Left lobe of liver (tissue), 2 donors: ENCODE data around the gene CENPM. TPM values are rescaled to one million over a fixed set of nuclear protein-coding genes. Genes with fewer than 3 reads are reported as not detected.

Source experiments
- ATAC-seq: fragments of 200-7000 bp; cut with Tn5 transposase; one replicate; pipeline ENCODE4 v1.9.1; 2020; ENCODE audit warnings: mild to moderate bottlenecking, moderate library complexity
- DNase-seq: peaks from one replicate; pipeline ENCODE4 v3.0.0-alpha.2; 2020; ENCODE audit warnings: low spot score
- total RNA-seq: library from RNA; stranded (reverse); gene quantifications from one replicate; pipeline ENCODE4 v1.2.1, GENCODE V29; 2021
- donor health status: DM: no; HTN: no; CAD: no; lungs with moderate emphysema.
- donor health status: DM: no; HTN: yes; CAD: no.

Gene CENPM
- total RNA-seq, 1 donor from 2014 or later, result not detected

DNA sequence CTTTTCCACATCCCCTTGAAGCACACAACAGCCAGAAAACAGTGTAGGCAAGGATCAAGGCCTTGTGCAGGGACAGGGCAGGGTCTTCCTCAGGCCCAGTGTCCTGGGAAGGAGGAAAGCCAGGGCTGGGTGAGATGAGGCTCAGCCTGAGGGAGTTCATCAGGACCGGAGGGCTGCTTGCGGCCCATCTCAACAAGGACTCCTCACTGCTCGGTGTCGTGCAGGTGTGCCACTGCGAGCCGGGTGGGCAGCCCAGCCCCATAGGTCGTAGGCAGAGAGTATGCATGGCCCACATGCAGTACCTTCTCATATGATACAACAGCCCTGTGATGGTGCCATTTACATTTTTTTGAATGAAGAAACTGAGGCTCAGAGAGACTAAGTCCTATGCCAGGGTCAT is 44.9 kb downstream of the CENPM start:
- no peak for ATAC-seq
- no peak for DNase-seq

DNA sequence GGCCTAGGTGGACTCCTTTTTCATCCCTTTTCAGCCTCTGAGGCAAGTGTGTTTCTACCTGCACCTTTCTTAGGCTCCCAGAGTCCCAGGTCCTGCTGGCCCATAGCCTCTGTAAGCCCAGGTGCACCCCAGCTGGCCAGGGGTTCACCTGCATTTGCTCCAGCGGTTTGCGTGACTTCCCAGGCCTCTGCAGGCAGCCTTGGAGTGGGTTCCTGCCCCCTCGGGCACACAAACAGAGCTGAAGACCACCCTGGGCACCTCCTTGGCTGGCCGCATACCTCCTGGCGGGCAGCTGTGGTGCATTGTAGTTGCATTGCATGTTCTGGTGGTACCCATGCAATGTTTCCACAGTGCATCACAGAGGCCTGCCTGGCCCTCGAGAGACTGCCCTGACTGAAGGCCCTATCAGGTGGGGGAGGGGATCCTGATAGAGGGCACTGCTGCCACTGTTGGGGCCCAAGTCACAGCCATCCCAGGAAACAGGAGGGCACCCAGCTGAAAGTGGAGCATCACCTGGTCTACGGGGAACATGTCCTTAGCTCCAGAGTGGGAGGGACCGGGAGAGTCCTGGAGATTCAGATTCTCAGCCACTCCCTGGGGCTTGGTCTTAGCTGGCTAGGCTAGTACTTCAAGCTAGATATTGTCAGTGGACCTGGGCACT is 46.2 kb downstream of the CENPM start:
- DNase-seq (no peak), ATAC-seq (no peak)

DNA sequence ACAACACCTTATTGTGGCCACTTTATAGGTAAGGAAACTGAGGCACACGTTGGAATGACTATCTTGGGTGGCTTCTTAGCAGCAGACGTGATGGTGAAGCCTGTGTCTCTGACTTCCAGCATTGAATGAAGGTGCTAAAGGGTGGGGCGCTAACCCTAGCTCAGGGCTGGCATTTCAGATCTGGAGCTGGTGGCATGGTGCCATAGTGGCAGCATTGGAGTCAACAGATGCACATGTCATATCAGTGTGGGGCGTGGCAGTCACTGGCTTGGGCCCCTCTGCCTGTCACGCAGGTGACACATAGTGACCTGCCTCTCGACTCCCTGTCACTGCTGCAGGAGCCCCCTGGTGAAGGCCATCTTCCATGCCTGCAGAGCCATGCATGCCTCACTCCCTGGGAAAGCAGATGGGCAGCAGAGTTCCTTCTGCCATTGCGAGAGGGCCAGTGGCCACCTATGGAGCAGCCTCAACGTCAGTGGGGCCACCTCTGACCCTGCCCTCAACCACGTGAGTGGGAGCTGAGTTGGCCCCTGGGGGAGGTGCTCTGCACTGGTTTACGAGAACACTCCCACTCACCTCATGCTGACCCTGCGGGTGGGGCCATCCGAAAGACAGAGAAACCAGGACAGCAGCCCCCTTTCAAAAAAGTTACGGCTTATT is 46.8 kb downstream of the CENPM start:
- ATAC-seq, result no peak
- DNase-seq, result no peak

DNA sequence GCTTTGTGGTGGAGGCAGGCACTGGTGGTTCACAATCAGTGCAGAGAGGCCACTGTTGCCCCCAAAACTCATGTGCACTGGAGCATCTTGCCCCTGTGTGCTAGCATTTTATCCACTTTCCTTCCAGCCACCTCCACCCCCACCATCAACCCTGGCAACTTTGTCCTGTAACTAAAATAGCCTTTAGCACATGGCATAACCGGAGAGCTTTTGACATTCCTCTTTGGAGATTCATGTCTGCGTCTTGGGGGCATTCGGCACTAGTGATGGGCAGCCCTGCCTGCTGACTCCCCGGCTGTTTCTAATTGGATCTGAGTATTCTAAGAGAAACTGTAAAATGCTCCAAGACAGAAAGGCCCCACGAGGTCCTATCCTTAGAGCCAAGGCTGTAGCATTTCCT is 47.8 kb downstream of the CENPM start:
- DNase-seq (no peak), ATAC-seq (no peak)

DNA sequence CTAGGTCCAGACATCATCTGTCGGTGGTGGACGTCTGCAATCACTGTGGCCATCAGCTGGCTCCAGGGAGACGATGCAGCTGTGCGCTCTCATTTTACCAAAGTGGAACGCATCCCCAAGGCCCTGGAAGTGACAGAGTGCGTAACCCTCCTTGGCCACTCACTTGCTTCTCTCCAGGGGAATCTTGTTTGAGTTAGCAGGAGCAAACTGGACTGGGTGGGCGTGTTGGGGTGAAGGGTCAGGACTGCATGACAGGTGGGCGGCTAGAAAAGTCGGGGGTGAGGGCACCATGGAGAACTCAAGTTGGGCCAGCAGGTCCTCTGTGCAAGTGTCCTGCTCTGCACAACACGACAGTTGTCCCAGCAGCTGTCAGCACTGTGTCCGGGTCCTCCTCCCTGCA is 48.3 kb downstream of the CENPM start:
- ATAC-seq (no peak), DNase-seq (no peak)

DNA sequence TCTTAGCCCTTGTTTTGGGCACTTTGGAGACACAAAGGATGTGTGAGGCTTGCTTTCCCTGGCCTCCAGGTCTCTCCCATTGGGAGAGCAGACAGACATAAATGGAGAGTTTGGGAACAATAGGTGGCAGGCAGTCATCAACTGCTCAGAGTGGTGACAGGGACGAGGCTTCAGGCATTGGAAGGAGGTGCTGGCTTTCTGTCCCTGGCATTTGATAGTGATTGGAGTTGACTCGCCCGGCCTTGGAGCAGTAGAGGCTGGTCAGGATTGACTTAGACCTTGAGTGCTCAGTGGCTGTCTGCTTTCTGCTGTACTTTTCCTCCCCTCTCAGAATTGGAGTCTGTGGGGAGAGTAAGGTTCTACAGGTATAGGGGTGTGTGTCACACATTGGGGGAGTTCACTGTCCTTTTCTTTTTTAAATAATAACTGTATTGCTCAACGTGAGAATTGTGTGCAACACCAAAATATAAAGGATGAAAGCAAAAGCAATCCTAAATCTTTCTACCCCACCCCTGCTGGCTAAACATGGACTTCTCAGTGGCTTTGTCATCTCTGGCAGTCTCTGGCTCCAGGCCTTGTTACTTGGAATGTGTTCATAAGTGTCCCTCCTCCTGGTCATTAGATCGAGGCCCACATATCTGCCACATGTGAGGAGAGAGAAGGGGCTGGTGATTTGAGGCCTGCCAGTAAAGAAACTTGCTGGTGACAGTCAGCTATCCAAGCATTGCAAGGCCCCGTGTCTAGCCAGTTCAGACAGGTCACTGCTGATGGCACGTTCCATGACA is 53.2 kb downstream of the CENPM start:
- ATAC-seq (peak; percentile 6), DNase-seq (no peak)

DNA sequence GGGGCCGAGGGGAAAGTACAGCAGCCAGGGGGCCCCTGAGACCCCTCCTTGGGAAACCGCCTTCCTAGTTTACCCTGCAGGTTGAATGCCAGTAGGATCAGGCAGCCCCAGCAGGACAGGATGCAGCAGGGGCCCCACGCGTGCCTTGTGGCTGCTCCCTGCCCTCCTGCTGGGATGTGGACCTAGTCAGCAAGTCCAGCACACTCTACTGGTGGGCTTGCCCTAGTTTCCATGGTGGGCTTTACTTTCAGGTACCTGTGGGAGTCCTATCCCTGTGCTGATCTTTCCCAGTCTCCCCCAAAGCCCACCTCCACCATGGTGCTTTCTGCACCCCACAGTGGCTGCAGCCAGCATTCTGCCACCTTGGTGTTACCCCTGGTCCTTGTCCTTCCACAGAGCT is 54.2 kb downstream of the CENPM start:
- ATAC-seq (no peak), DNase-seq (no peak)

DNA sequence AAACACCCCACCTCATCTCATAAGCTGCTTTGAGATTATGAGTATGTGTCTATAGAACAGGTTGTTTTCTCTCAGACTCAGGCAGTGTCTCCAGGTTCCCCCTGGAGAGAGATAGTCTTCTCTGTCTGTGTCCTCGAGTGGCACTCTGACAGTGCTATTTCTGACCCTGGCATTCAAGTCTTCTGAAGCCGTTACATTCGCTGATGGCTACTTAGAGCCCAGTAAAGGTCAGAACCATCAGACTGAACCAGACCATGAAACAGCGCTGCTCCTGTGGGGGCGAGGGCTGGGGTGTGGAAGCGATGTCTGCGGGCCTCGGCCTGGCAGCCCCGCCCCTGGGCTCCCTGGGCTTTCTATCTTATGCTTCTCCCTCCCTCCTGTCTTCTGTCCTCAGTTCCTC is 55.5 kb downstream of the CENPM start:
- DNase-seq (no peak), ATAC-seq (no peak)

Other genes with a start within 250 kb of the CENPM start
- gene MEI1, start 247.6 kb downstream of the CENPM start, total RNA-seq, result 0.53 TPM
- gene CCDC134, start 146.5 kb downstream of the CENPM start, total RNA-seq, result 5.1 TPM
- 30.4 TPM for gene SREBF2, start 114.0 kb downstream of the CENPM start, total RNA-seq
- not detected for gene SHISA8, start 32.1 kb downstream of the CENPM start, total RNA-seq
- gene TNFRSF13C, start 20.3 kb downstream of the CENPM start, total RNA-seq, result 0.10 TPM
- not detected for gene SEPTIN3, start 22.3 kb upstream of the CENPM start, total RNA-seq
- gene WBP2NL, start 51.6 kb upstream of the CENPM start, total RNA-seq, result 0.53 TPM
- 19.7 TPM for gene NAGA, start 123.7 kb upstream of the CENPM start, total RNA-seq
- 1.2 TPM for gene PHETA2, start 127.1 kb upstream of the CENPM start, total RNA-seq
- gene SMDT1, start 132.5 kb upstream of the CENPM start, total RNA-seq, result 83.8 TPM
- 51.0 TPM for gene NDUFA6, start 143.6 kb upstream of the CENPM start, total RNA-seq
- gene CYP2D6, start 183.7 kb upstream of the CENPM start, total RNA-seq, result 358 TPM